Stimulated activated CD4-positive, alpha-beta T cell treated with anti-CD3 and anti-CD28 coated beads, Interleukin-4, amount 100 ng/mL, for 1 hour (primary cell): Measurements from ENCODE around the gene BCL11B.

ENCODE experiments used
- DNase-seq: peaks from one replicate; pipeline ENCODE4 v3.0.0-alpha.2; 2020

BCL11B gene

GRCh38 chr14:99155173-99156089, 116.6 kb downstream of the BCL11B start:
- DNase-seq, result no peak

- DNase-seq, result no peak
Measured at GRCh38 chr14:99150236-99150635, 121.8 kb downstream of the BCL11B start.

- DNase-seq, result no peak
Measured at GRCh38 chr14:99148861-99149610, 123.0 kb downstream of the BCL11B start.

GRCh38 chr14:99148131-99148530, 123.9 kb downstream of the BCL11B start:
- no peak for DNase-seq

- DNase-seq, result no peak
Measured at GRCh38 chr14:99147366-99147740, 124.6 kb downstream of the BCL11B start.

GRCh38 chr14:99146616-99147365, 125.2 kb downstream of the BCL11B start:
- DNase-seq, result no peak

GRCh38 chr14:99145307-99145706, 126.7 kb downstream of the BCL11B start:
- DNase-seq, result no peak

- no peak for DNase-seq
Measured at GRCh38 chr14:99143793-99144192, 128.2 kb downstream of the BCL11B start.

GRCh38 chr14:99143126-99143525, 128.9 kb downstream of the BCL11B start:
- DNase-seq, result no peak

GRCh38 chr14:99141236-99141635, 130.8 kb downstream of the BCL11B start:
- no peak for DNase-seq

- no peak for DNase-seq
Measured at GRCh38 chr14:99138999-99139865, 132.8 kb downstream of the BCL11B start.

- no peak for DNase-seq
Measured at GRCh38 chr14:99137913-99138571, 134.0 kb downstream of the BCL11B start.

GRCh38 chr14:99137001-99137700, 134.8 kb downstream of the BCL11B start:
- no peak for DNase-seq

GRCh38 chr14:99136401-99136800, 135.6 kb downstream of the BCL11B start:
- DNase-seq, result no peak

- DNase-seq, result no peak
Measured at GRCh38 chr14:99136047-99136400, 136.0 kb downstream of the BCL11B start.

GRCh38 chr14:99134516-99135046, 137.4 kb downstream of the BCL11B start:
- no peak for DNase-seq

- DNase-seq, result no peak
Measured at GRCh38 chr14:99133636-99134515, 138.1 kb downstream of the BCL11B start.

- DNase-seq, result no peak
Measured at GRCh38 chr14:99132821-99133635, 139.0 kb downstream of the BCL11B start.
